Lower lobe of right lung (tissue), 2 donors: ENCODE results near the gene OR2H2. TPM values are rescaled to one million over a fixed set of nuclear protein-coding genes. Genes with fewer than 3 reads are reported as not detected.
A peak's percentile ranks its signal among the peaks of the same experiment; 100 is the strongest.

Experiments used
- ATAC-seq, 2 donors: fragments of 200-7000 bp; cut with Tn5 transposase; one replicate each; pipeline ENCODE4 v1.9.1; 2020 to 2022; ENCODE audit warnings: mild to moderate bottlenecking in 2 of 2, moderate library complexity in 2 of 2
- DNase-seq: peaks from one replicate; pipeline ENCODE4 v3.0.0-alpha.2; 2020
- H3K27ac ChIP-seq: fragments of 200-600 bp; one replicate; pipeline ENCODE4 v1.8.0; 2022
- H3K27me3 ChIP-seq: fragments of 200-600 bp; one replicate; pipeline ENCODE4 v1.8.0; 2022; ENCODE audit warnings: low read depth
- H3K36me3 ChIP-seq: fragments of 200-600 bp; one replicate; pipeline ENCODE4 v1.8.0; 2022; ENCODE audit warnings: mild to moderate bottlenecking
- H3K4me1 ChIP-seq: fragments of 200-600 bp; one replicate; pipeline ENCODE4 v1.8.0; 2022
- H3K4me3 ChIP-seq: fragments of 200-600 bp; one replicate; pipeline ENCODE4 v1.8.0; 2022; ENCODE audit warnings: mild to moderate bottlenecking
- H3K9me3 ChIP-seq: fragments of 200-600 bp; one replicate; pipeline ENCODE4 v1.8.0; 2022
- CTCF ChIP-seq: fragments of 200-600 bp; IDR thresholded peaks from one replicate; pipeline ENCODE4 v1.8.0; 2022; ENCODE audit warnings: antibody characterized with exemption, mild to moderate bottlenecking
- intact Hi-C: fragments of 100-400 bp; cut with DNase I; formaldehyde crosslinking; loops from one replicate; pipeline ENCODE4 v1.11.0; 2022
- long read RNA-seq: library from polyadenylated mRNA; unstranded; transcript quantifications from one replicate; pipeline ENCODE4 v2.0.0, GENCODE V29; 2021
- total RNA-seq: library from RNA; stranded (reverse); fragmentation: NEBNext Ultra II Directional; extraction: Animal tissue kit (Norgen Biotek cat#: 25700); gene quantifications from one replicate; pipeline ENCODE4 v1.2.1, GENCODE V29; 2021
- donor health status: DM: no; HTN: yes; CAD: no; lungs with severe emphysema.

OR2H2 gene
- total RNA-seq, result not detected
- long read RNA-seq, result 0 reads

- intact Hi-C loops, result no loop called here
- no peak for ATAC-seq
- H3K27me3 ChIP-seq, result peaks cover 6% of the 10 kb centered on the region
- TF ChIP-seq CTCF, result no peak
- H3K4me3 ChIP-seq, result no peak within 1 kb of the TSS
- H3K9me3 ChIP-seq, result no peaks in the 10 kb centered on the region
- DNase-seq, result no peak
- no peak within 1 kb of the TSS for H3K27ac ChIP-seq
- no peaks in the 10 kb centered on the region for H3K4me1 ChIP-seq
- no peaks in the 10 kb centered on the region for H3K36me3 ChIP-seq
These were observed at the start of gene OR2H2 for GRCh38 chr6:29584821-29585220. Gene OR2H2 (plus strand): TSS chr6:29585121. CDS start chr6:29587945, 2,824 bp downstream.

- no peak overlapping the region for H3K27ac ChIP-seq
- no peak for TF ChIP-seq CTCF
- no peak overlapping the region for H3K4me3 ChIP-seq
- DNase-seq (no peak), ATAC-seq (no peak)
- intact Hi-C loops, result no loop called here
- no peaks in the 10 kb centered on the region for H3K36me3 ChIP-seq
- H3K4me1 ChIP-seq, result no peaks in the 10 kb centered on the region
- H3K9me3 ChIP-seq, result no peaks in the 10 kb centered on the region
- no peaks in the 10 kb centered on the region for H3K27me3 ChIP-seq
These were observed 47.1 kb upstream of the OR2H2 start for GRCh38 chr6:29537714-29538403.

GRCh38 chr6:29547573-29547972 lies 37.3 kb upstream of the OR2H2 start:
- Histone ChIP-seq H3K4me3 (no peak overlapping the region), H3K4me1 (peaks cover 1% of the 10 kb centered on the region), H3K36me3 (no peaks in the 10 kb centered on the region), H3K27ac (no peak overlapping the region), H3K27me3 (peaks cover 3% of the 10 kb centered on the region), H3K9me3 (no peaks in the 10 kb centered on the region)
- TF ChIP-seq CTCF, result no peak
- DNase-seq, result no peak
- intact Hi-C loops, result no loop called here
- ATAC-seq, result no peak

GRCh38 chr6:29552512-29553051 lies 32.3 kb upstream of the OR2H2 start:
- Histone ChIP-seq H3K4me3 (peak overlapping the region; percentile 54), H3K4me1 (peaks cover 15% of the 10 kb centered on the region), H3K27me3 (peaks cover 38% of the 10 kb centered on the region), H3K9me3 (no peaks in the 10 kb centered on the region), H3K27ac (no peak overlapping the region), H3K36me3 (no peaks in the 10 kb centered on the region)
- DNase-seq (no peak), ATAC-seq (peak; percentile 87 to 92)
- intact Hi-C loops, result no loop called here
- TF ChIP-seq CTCF, result no peak

GRCh38 chr6:29553268-29554057 lies 31.5 kb upstream of the OR2H2 start:
- Histone ChIP-seq H3K27ac (peak overlapping the region; percentile 41), H3K4me3 (peak overlapping the region; percentile 54), H3K27me3 (peaks cover 38% of the 10 kb centered on the region)

More at GRCh38 chr6:29553268-29554057, 31.5 kb upstream of the OR2H2 start:
- Histone ChIP-seq H3K9me3 (no peaks in the 10 kb centered on the region), H3K36me3 (no peaks in the 10 kb centered on the region), H3K4me1 (peaks cover 15% of the 10 kb centered on the region)
- DNase-seq, result peak; percentile 85
- ATAC-seq, result peak; percentile 92 to 93
- peak; percentile 26 for TF ChIP-seq CTCF
- intact Hi-C loops, result no loop called here
